ENCODE data around the gene KRTAP1-3.

DNA sequence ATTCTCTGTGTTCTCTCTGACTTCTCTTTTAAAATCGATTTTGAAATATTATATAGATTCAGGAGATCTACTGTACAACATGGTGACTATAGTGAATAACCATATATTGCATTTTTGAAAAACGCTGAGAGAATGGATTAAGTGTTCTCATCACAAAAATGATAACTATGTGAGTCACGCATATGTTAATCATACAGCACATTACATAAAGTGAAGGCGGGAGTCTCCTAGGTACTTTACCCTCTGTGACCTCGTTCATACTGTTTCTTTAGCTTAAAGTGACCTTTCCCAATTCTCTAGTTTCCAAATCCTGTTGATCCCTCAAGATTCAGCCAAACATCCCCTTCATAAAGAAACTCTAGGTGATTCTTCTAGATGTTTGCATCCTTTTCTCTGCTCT lies 31.9 kb downstream of the KRTAP1-3 start:
- TF ChIP-seq, protein P1, sequence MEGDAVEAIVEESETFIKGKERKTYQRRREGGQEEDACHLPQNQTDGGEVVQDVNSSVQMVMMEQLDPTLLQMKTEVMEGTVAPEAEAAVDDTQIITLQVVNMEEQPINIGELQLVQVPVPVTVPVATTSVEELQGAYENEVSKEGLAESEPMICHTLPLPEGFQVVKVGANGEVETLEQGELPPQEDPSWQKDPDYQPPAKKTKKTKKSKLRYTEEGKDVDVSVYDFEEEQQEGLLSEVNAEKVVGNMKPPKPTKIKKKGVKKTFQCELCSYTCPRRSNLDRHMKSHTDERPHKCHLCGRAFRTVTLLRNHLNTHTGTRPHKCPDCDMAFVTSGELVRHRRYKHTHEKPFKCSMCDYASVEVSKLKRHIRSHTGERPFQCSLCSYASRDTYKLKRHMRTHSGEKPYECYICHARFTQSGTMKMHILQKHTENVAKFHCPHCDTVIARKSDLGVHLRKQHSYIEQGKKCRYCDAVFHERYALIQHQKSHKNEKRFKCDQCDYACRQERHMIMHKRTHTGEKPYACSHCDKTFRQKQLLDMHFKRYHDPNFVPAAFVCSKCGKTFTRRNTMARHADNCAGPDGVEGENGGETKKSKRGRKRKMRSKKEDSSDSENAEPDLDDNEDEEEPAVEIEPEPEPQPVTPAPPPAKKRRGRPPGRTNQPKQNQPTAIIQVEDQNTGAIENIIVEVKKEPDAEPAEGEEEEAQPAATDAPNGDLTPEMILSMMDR (IDR thresholded peaks at IDR 0.05; ENCODE audit: low read depth, low read length): no peak
- no peak for TF ChIP-seq EZH2phosphoT487 (IDR thresholded peaks at IDR 0.05; ENCODE audit: low read depth)
